ENCODE measurements around the gene NIPSNAP2. TPM values are rescaled to one million over a fixed set of nuclear protein-coding genes. Genes with fewer than 3 reads are reported as not detected.
"Not testable (repeated sequence)": the region's sequence is repeated elsewhere in the genome, so short reads cannot be mapped to it uniquely, and the experiment has no call there.

Gene NIPSNAP2
- polyA plus RNA-seq, 1 experiment: 31.1 TPM

DNA sequence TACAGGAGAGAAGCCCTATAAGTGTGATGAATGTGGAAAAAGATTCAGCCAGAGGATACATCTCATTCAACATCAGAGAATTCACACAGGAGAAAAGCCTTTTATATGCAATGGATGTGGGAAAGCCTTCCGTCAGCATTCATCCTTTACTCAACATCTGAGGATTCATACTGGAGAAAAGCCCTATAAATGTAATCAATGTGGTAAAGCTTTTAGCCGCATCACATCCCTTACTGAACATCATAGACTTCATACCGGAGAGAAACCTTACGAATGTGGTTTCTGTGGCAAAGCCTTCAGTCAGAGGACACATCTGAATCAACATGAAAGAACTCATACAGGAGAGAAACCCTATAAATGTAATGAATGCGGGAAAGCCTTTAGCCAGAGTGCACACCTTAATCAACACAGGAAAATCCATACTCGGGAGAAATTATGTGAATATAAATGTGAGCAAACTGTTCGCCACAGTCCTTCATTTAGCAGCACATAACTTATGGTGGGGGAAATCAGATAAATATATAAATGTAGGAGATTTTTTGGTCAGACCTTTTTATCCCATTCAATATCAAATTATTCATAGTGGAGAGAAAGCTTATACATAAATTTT is 24.8 kb upstream of the NIPSNAP2 start:
- no peak overlapping the region for H3K4me3 ChIP-seq (ENCODE audit: low read depth, low read length)
- CTCF ChIA-PET: no interaction called here
- TF ChIP-seq, protein P1, sequence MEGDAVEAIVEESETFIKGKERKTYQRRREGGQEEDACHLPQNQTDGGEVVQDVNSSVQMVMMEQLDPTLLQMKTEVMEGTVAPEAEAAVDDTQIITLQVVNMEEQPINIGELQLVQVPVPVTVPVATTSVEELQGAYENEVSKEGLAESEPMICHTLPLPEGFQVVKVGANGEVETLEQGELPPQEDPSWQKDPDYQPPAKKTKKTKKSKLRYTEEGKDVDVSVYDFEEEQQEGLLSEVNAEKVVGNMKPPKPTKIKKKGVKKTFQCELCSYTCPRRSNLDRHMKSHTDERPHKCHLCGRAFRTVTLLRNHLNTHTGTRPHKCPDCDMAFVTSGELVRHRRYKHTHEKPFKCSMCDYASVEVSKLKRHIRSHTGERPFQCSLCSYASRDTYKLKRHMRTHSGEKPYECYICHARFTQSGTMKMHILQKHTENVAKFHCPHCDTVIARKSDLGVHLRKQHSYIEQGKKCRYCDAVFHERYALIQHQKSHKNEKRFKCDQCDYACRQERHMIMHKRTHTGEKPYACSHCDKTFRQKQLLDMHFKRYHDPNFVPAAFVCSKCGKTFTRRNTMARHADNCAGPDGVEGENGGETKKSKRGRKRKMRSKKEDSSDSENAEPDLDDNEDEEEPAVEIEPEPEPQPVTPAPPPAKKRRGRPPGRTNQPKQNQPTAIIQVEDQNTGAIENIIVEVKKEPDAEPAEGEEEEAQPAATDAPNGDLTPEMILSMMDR (IDR thresholded peaks at IDR 0.05; ENCODE audit: insufficient read depth, low read depth, low read length): no peak
- H3K36me3 ChIP-seq (ENCODE audit: control insufficient read depth, insufficient read depth, low read length): no peaks in the 10 kb centered on the region
- no peaks in the 10 kb centered on the region for H3K27me3 ChIP-seq (ENCODE audit: control insufficient read depth, insufficient read depth, low read length)
- POLR2A ChIA-PET: no interaction called here
- no peak for DNase-seq (ENCODE audit: low read depth)

DNA sequence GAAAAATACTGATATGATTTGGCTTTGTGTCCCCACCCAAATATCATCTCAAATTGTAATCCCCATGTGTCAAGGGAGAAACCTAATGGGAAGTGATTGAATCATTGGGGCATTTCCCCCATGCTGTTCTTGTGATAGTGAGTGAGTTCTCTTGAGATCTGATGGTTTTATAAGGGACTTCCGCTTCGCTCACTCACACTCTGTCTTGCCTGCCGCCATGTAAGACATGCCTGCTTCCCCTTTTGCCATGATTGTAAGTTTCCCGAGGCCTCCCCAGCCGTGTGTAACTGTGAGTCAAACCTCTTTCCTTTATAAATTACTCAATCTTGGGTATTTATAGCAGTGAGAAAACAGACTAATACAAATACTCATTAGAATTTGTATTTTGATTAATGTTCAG is 17.8 kb upstream of the NIPSNAP2 start:
- H3K27me3 ChIP-seq (ENCODE audit: control insufficient read depth, insufficient read depth, low read length): no peaks in the 10 kb centered on the region
- no peak for DNase-seq (ENCODE audit: low read depth)
- no peak overlapping the region for H3K4me3 ChIP-seq (ENCODE audit: low read depth, low read length)
- ChIA-PET CTCF (no interaction called here), POLR2A (no interaction called here)
- TF ChIP-seq, protein P1 (IDR thresholded peaks at IDR 0.05; ENCODE audit: insufficient read depth, low read depth, low read length): no peak
- H3K36me3 ChIP-seq (ENCODE audit: control insufficient read depth, insufficient read depth, low read length): no peaks in the 10 kb centered on the region

DNA sequence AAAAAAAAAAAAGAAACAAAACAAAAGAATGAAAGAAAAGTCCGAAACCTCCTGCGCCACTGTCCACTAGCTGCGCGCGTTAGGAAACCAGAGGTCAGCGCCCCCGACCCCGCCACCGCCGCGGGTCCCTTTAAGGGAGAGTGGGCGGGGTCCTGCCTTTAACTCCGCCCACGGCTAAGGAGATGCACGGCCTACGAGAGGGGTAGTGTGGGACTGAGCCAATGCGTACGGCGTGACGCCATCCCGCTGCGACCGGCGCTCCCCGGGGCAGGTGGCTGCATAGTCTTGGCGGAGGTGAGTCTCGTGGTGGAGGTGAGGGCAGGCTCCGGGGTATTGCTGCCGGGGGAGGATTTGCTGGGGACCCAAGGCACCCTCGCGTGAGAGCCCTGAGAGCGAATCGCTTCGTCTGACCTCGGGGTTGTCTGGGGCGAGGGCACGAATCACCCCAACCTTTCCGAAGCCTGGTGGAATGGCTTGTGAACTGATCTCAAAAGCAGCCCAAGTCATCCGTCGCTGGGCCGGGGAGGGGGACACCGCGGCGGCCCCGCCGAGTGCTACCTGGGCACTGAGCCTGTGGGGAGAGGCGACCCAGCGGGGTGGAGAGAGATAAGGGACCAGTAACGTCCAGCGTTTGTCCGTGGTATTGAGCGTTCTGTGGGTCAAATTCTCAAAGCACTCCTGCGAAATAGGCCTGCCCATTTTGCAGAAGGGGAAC is 12.6 kb upstream of the NIPSNAP2 start, which contains the start of gene MRPS17:
TSS of gene MRPS17 (plus strand) at position 241 of the 715 bp plus-strand sequence. CDS start 1,319 bp downstream, outside the sequence.
- POLR2A ChIA-PET: no interaction called here
- CTCF ChIA-PET: interaction anchor here (1.1 kb wide), 1 partner anchor 13 kb away, joined by 5 read pairs; no protein-coding TSS in a partner anchor
- peaks cover 2% of the 10 kb centered on the region; the same call in 1 of the 2 replicates for H3K36me3 ChIP-seq (ENCODE audit: control insufficient read depth, insufficient read depth, low read length)
- TF ChIP-seq, protein P1 (IDR thresholded peaks at IDR 0.05; ENCODE audit: insufficient read depth, low read depth, low read length): no peak
- no peak for DNase-seq (ENCODE audit: low read depth)
- H3K4me3 ChIP-seq (ENCODE audit: low read depth, low read length): peak within 1 kb of the TSS; percentile 100
- no peaks in the 10 kb centered on the region for H3K27me3 ChIP-seq (ENCODE audit: control insufficient read depth, insufficient read depth, low read length)

DNA sequence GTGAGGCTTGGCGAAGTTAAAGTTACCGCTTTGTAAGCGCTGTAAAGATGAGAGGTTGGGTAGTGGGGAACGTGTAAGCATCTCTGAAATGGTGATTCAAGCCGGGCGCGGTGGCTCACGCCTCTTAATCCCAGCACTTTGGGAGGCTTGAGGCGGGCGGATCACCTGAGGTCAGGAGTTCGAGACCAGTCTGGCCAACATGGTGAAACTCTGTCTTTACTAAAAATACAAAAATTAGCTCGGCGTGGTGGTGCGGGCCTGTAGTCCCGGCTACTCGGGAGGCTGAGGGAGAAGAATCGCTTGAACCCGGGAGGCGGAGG is 12.1 kb upstream of the NIPSNAP2 start:
- H3K27me3 ChIP-seq (ENCODE audit: control insufficient read depth, insufficient read depth, low read length); CTCF ChIA-PET; POLR2A ChIA-PET: not testable (repeated sequence)

DNA sequence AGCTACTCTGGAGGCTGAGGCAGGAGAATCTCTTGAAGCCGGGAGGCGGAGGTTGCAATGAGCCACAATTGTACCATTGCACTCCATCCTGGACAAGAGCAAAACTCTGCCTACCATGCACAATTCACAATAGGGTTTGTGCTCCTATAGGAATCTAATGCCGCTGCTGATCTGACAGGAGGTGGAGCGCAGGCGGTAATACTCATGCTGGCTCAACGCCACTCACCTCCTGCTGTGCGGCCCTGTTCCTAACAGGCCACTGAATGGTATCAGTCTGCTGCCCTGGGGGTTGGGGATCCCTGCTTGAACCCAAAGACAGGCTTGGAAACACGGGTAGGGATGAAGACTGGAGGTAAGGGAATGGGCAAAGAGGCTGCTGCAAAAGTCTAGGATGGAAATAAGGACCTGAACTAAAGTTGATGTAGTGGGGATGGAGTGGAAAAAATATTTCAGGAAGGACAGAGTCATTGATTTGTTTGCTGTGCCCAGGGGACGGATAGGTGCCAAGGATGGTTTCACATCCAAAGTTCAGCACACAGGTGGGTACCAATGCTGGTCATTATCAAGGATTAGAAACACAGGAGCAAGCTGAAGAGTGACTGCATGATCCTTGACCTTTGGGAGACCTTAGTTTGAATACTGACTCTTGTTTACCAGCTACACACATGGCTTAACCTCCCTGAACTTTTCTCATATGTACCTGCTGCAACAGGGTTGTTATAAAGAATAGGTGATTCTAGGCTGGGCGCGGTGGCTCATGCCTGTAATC is 10.5 kb upstream of the NIPSNAP2 start:
- H3K36me3 ChIP-seq (ENCODE audit: control insufficient read depth, insufficient read depth, low read length): peaks cover 2% of the 10 kb centered on the region; the same call in 1 of the 2 replicates
- ChIA-PET CTCF (no interaction called here), POLR2A (no interaction called here)
- DNase-seq (ENCODE audit: low read depth): no peak
- no peak overlapping the region for H3K4me3 ChIP-seq (ENCODE audit: low read depth, low read length)
- no peaks in the 10 kb centered on the region for H3K27me3 ChIP-seq (ENCODE audit: control insufficient read depth, insufficient read depth, low read length)
- TF ChIP-seq, protein P1 (IDR thresholded peaks at IDR 0.05; ENCODE audit: insufficient read depth, low read depth, low read length): no peak

More for the DNA sequence above, 12.1 kb upstream of the NIPSNAP2 start:
- peak overlapping the region; percentile 100 for H3K4me3 ChIP-seq (ENCODE audit: low read depth, low read length)
- DNase-seq (ENCODE audit: low read depth); H3K36me3 ChIP-seq (ENCODE audit: control insufficient read depth, insufficient read depth, low read length): not testable (repeated sequence)

All from BJ (cell line).